RKO (cell line): ENCODE results near the gene YWHAH.
"Not testable (repeated sequence)": the region's sequence is repeated elsewhere in the genome, so short reads cannot be mapped to it uniquely, and the experiment has no call there.

Experiments
- DNase-seq: peaks from one replicate; pipeline ENCODE4 v3.0.0-alpha.2; 2016; ENCODE audit warnings: low spot score

Gene YWHAH

GRCh38 chr22:31981976-31982375 is 37.6 kb downstream of the YWHAH start:
- not testable (repeated sequence) for DNase-seq

- DNase-seq, result no peak
Measured at GRCh38 chr22:31983911-31984656, 39.7 kb downstream of the YWHAH start.

- DNase-seq, result no peak
Measured at GRCh38 chr22:31987218-31987617, 42.9 kb downstream of the YWHAH start.

- DNase-seq, result no peak
Measured at GRCh38 chr22:31991102-31991839, 46.9 kb downstream of the YWHAH start.

- peak; percentile 18 for DNase-seq
Measured at GRCh38 chr22:31995046-31995445, 50.7 kb downstream of the YWHAH start.

- DNase-seq, result no peak
Measured at GRCh38 chr22:31995807-31996206, 51.5 kb downstream of the YWHAH start.

- DNase-seq, result no peak
Measured at GRCh38 chr22:31998784-31999385, 54.5 kb downstream of the YWHAH start.

- DNase-seq, result no peak
Measured at GRCh38 chr22:32000181-32000580, 55.8 kb downstream of the YWHAH start.

- peak; percentile 20 for DNase-seq
Measured at GRCh38 chr22:32005453-32005852, 61.1 kb downstream of the YWHAH start.
